HFFc6 (cell line): ENCODE measurements around the gene AKAP13. TPM values are rescaled to one million over a fixed set of nuclear protein-coding genes. Genes with fewer than 3 reads are reported as not detected.
A peak's percentile ranks its signal among the peaks of the same experiment; 100 is the strongest.

Experiments
- DNase-seq: peaks from one replicate; pipeline ENCODE4 v3.0.0-alpha.2; 2018
- H3K27ac Mint-ChIP-seq: 2 replicates; pipeline ENCODE4 v1.8.0; 2020; ENCODE audit warnings: mild to moderate bottlenecking, mixed read lengths
- H3K27me3 Mint-ChIP-seq: 2 replicates; pipeline ENCODE4 v1.8.0; 2021; ENCODE audit warnings: mild to moderate bottlenecking, moderate library complexity, mixed read lengths; ENCODE audit not compliant: insufficient read depth
- H3K36me3 Mint-ChIP-seq: 2 replicates; pipeline ENCODE4 v1.8.0; 2021; ENCODE audit warnings: low read depth, mixed read lengths
- H3K4me1 Mint-ChIP-seq: 2 replicates; pipeline ENCODE4 v1.8.0; 2020; ENCODE audit warnings: low read depth, mixed read lengths
- H3K4me3 Mint-ChIP-seq: 2 replicates; pipeline ENCODE4 v1.8.0; 2020; ENCODE audit warnings: mild to moderate bottlenecking, moderate library complexity, mixed read lengths
- H3K9me3 Mint-ChIP-seq: 2 replicates; pipeline ENCODE4 v1.8.0; 2020; ENCODE audit warnings: mild to moderate bottlenecking, mixed read lengths
- CTCF ChIP-seq: fragments of 200-600 bp; sonication (generic); IDR thresholded peaks from 2 replicates; pipeline ENCODE4 v1.5.0; 2021; ENCODE audit warnings: antibody characterized with exemption, mild to moderate bottlenecking
- total RNA-seq, 6 experiments: library from RNA; stranded (reverse); fragmentation: NEBNext Ultra II Directional; extraction: Animal tissue kit (Norgen Biotek cat#: 25700); gene quantifications; 2 replicates in 1 of 6; 3 replicates in 5 of 6; pipeline ENCODE4 v1.2.3, GENCODE V29; 2021

AKAP13 gene
- total RNA-seq, 6 experiments from 2014 or later = 29.0 to 51.3 (median 35.6) TPM

- Mint-ChIP-seq H3K36me3 (no peaks in the 10 kb centered on the region), H3K27ac (no peak overlapping the region), H3K27me3 (no peaks in the 10 kb centered on the region), H3K4me3 (no peak overlapping the region), H3K4me1 (peaks cover 14% of the 10 kb centered on the region), H3K9me3 (no peaks in the 10 kb centered on the region)
- TF ChIP-seq CTCF = no peak
- no peak for DNase-seq
Observed at GRCh38 chr15:85762756-85763127, 382.3 kb downstream of the AKAP13 start.

GRCh38 chr15:85763157-85763556 lies 382.8 kb downstream of the AKAP13 start:
- DNase-seq = no peak
- no peak for TF ChIP-seq CTCF
- Mint-ChIP-seq H3K27ac (no peak overlapping the region), H3K27me3 (no peaks in the 10 kb centered on the region), H3K4me3 (no peak overlapping the region), H3K4me1 (peaks cover 14% of the 10 kb centered on the region), H3K9me3 (no peaks in the 10 kb centered on the region), H3K36me3 (no peaks in the 10 kb centered on the region)

GRCh38 chr15:85763673-85764633 lies 383.6 kb downstream of the AKAP13 start:
- TF ChIP-seq CTCF = no peak
- Mint-ChIP-seq H3K4me3 (no peak overlapping the region), H3K27me3 (no peaks in the 10 kb centered on the region), H3K36me3 (no peaks in the 10 kb centered on the region), H3K9me3 (no peaks in the 10 kb centered on the region), H3K27ac (0 out of 2 replicates have a peak overlapping the region, but pooled peaks have one; percentile 42), H3K4me1 (peaks cover 14% of the 10 kb centered on the region)
- no peak for DNase-seq

- DNase-seq = peak; percentile 31
- Mint-ChIP-seq H3K27ac (peak overlapping the region; percentile 42; the same call in 1 of the 2 replicates), H3K4me3 (no peak overlapping the region), H3K4me1 (peaks cover 14% of the 10 kb centered on the region), H3K27me3 (no peaks in the 10 kb centered on the region), H3K9me3 (no peaks in the 10 kb centered on the region), H3K36me3 (no peaks in the 10 kb centered on the region)
- TF ChIP-seq CTCF = no peak
Observed at GRCh38 chr15:85764649-85765277, 384.4 kb downstream of the AKAP13 start.

GRCh38 chr15:85766001-85766831 lies 385.8 kb downstream of the AKAP13 start:
- no peak for DNase-seq
- Mint-ChIP-seq H3K36me3 (no peaks in the 10 kb centered on the region), H3K4me3 (no peak overlapping the region), H3K27me3 (no peaks in the 10 kb centered on the region), H3K9me3 (no peaks in the 10 kb centered on the region), H3K27ac (no peak overlapping the region), H3K4me1 (peaks cover 21% of the 10 kb centered on the region)
- no peak for TF ChIP-seq CTCF
